Measurements from ENCODE around the gene MARCHF6.
"Not testable (repeated sequence)": the region's sequence is repeated elsewhere in the genome, so short reads cannot be mapped to it uniquely, and the experiment has no call there.

GRCh38 chr5:10375146-10375545, 21.7 kb downstream of the MARCHF6 start:
- not testable (repeated sequence) for TF ChIP-seq CTCF, POLR2A (IDR thresholded peaks at IDR 0.05)

Measured in heart left ventricle (tissue), 13 donors.